HEK293 (cell line): ENCODE results near the gene NRIP2.
A peak's percentile ranks its signal among the peaks of the same experiment; 100 is the strongest.

Experiments used
- CTCF ChIA-PET: fragments of 350-600 bp; formaldehyde crosslinking; extraction: SDS; loops from one replicate; lab custom pipeline; 2021; ENCODE audit warnings: antibody characterized with exemption; lab: Yijun Ruan, JAX
- POLR2A ChIA-PET: fragments of 300-600 bp; formaldehyde crosslinking; extraction: SDS; loops from one replicate; lab custom pipeline; 2020; ENCODE audit warnings: antibody characterized with exemption, inconsistent platforms; lab: Yijun Ruan, JAX
- H3K27ac ChIP-seq: fragments of 200-500 bp; sonication (Bioruptor generic); 2 replicates; pipeline ENCODE4 v1.5.1; 2014; ENCODE audit warnings: low read depth, low read length, control low read depth, inconsistent platforms; ENCODE audit errors: extremely low read depth
- H3K36me3 ChIP-seq, 2 experiments: fragments of 200-500 bp in 1 of 2; sonication (Bioruptor generic) in 1 of 2; 1 replicate in 1 of 2; 2 replicates in 1 of 2; pipeline ENCODE4 v1.5.1; 2014 to 2017; ENCODE audit warnings: inconsistent platforms in 2 of 2, low read length in 2 of 2; ENCODE audit not compliant: control insufficient read depth in 2 of 2, insufficient read depth in 1 of 2
- H3K4me1 ChIP-seq: fragments of 200-500 bp; sonication (Bioruptor generic); 2 replicates; pipeline ENCODE4 v1.5.1; 2014; ENCODE audit warnings: mild to moderate bottlenecking, low read length, inconsistent platforms; ENCODE audit not compliant: control insufficient read depth, insufficient read depth
- H3K4me3 ChIP-seq: 2 replicates; pipeline ENCODE4 v1.5.1; 2011; ENCODE audit warnings: low read depth, mild to moderate bottlenecking, control low read depth, low read length, moderate library complexity
- H3K9me3 ChIP-seq: fragments of 200-500 bp; sonication (Bioruptor generic); 2 replicates; pipeline ENCODE4 v1.5.1; 2014; ENCODE audit warnings: low read depth, low read length, inconsistent platforms; ENCODE audit not compliant: control insufficient read depth, insufficient read depth
- FEZF1 ChIP-seq: fragments of 450-650 bp; formaldehyde crosslinking; IDR thresholded peaks from 2 replicates; pipeline ENCODE4 v1.5.1; 2016; ENCODE audit warnings: missing biosample characterization, missing genetic modification characterization
- HOXD13 ChIP-seq: sonication (generic); formaldehyde crosslinking; IDR thresholded peaks from 2 replicates; pipeline ENCODE4 v1.8.0; 2022; ENCODE audit warnings: missing genetic modification reagents, borderline replicate concordance
- KLF10 ChIP-seq: fragments of 450-650 bp; IDR thresholded peaks from 2 replicates; pipeline ENCODE4 v1.5.1; 2018; ENCODE audit warnings: missing biosample characterization, mild to moderate bottlenecking, missing genetic modification characterization
- KLF8 ChIP-seq: fragments of 450-650 bp; formaldehyde crosslinking; IDR thresholded peaks from 2 replicates; pipeline ENCODE4 v1.5.1; 2016; ENCODE audit warnings: missing biosample characterization, missing genetic modification characterization
- TCF7L2 ChIP-seq: IDR thresholded peaks from 2 replicates; pipeline ENCODE4 v1.6.1; 2011; ENCODE audit warnings: low read depth, mild to moderate bottlenecking, inconsistent platforms, low read length, moderate library complexity, borderline replicate concordance
- TRIM28 ChIP-seq: IDR thresholded peaks from 2 replicates; pipeline ENCODE4 v1.6.1; 2011; ENCODE audit warnings: low read length, control low read depth, borderline replicate concordance
- ZIC2 ChIP-seq: fragments of 450-650 bp; formaldehyde crosslinking; IDR thresholded peaks from 2 replicates; pipeline ENCODE4 v1.5.1; 2016; ENCODE audit warnings: missing biosample characterization, missing genetic modification characterization
- ZNF112 ChIP-seq: fragments of 450-650 bp; formaldehyde crosslinking; IDR thresholded peaks from 2 replicates; pipeline ENCODE4 v1.5.0; 2017; ENCODE audit warnings: missing biosample characterization, missing genetic modification characterization
- ZNF121 ChIP-seq: fragments of 450-650 bp; formaldehyde crosslinking; IDR thresholded peaks from 2 replicates; pipeline ENCODE4 v1.5.1; 2016; ENCODE audit warnings: missing biosample characterization, missing genetic modification characterization
- ZNF132 ChIP-seq: fragments of 450-650 bp; formaldehyde crosslinking; IDR thresholded peaks from 2 replicates; pipeline ENCODE4 v1.5.1; 2017; ENCODE audit warnings: missing biosample characterization, missing genetic modification characterization, borderline replicate concordance
- ZNF133 ChIP-seq: fragments of 450-650 bp; formaldehyde crosslinking; IDR thresholded peaks from 2 replicates; pipeline ENCODE4 v1.5.1; 2016; ENCODE audit warnings: missing biosample characterization, missing genetic modification characterization
- ZNF146 ChIP-seq: fragments of 450-650 bp; formaldehyde crosslinking; IDR thresholded peaks from 2 replicates; pipeline ENCODE4 v1.5.1; 2016; ENCODE audit warnings: missing biosample characterization, missing genetic modification characterization
- ZNF184 ChIP-seq: fragments of 450-650 bp; IDR thresholded peaks from 2 replicates; pipeline ENCODE4 v1.5.1; 2018; ENCODE audit warnings: missing biosample characterization, mild to moderate bottlenecking, missing genetic modification characterization
- ZNF221 ChIP-seq: fragments of 450-650 bp; formaldehyde crosslinking; IDR thresholded peaks from 2 replicates; pipeline ENCODE4 v1.5.1; 2017; ENCODE audit warnings: missing biosample characterization, missing genetic modification characterization, borderline replicate concordance
- ZNF366 ChIP-seq: fragments of 450-650 bp; formaldehyde crosslinking; conservative IDR thresholded peaks from 2 replicates; pipeline ENCODE4 v1.5.1; 2016; ENCODE audit warnings: missing biosample characterization, missing genetic modification characterization
- ZNF416 ChIP-seq: fragments of 450-650 bp; formaldehyde crosslinking; IDR thresholded peaks from 2 replicates; pipeline ENCODE4 v1.5.1; 2016; ENCODE audit warnings: missing biosample characterization, missing genetic modification characterization
- ZNF510 ChIP-seq: fragments of 450-650 bp; formaldehyde crosslinking; IDR thresholded peaks from 2 replicates; pipeline ENCODE4 v1.5.1; 2018; ENCODE audit warnings: mild to moderate bottlenecking, missing genetic modification characterization, missing biosample characterization; ENCODE audit not compliant: insufficient replicate concordance
- ZNF529 ChIP-seq: fragments of 450-650 bp; formaldehyde crosslinking; IDR thresholded peaks from 2 replicates; pipeline ENCODE4 v1.5.1; 2017; ENCODE audit warnings: missing genetic modification characterization, missing biosample characterization; ENCODE audit not compliant: insufficient replicate concordance
- ZNF530 ChIP-seq: fragments of 450-650 bp; formaldehyde crosslinking; IDR thresholded peaks from 2 replicates; pipeline ENCODE4 v1.5.1; 2016; ENCODE audit warnings: low read depth, missing biosample characterization, missing genetic modification characterization
- ZNF600 ChIP-seq: fragments of 450-650 bp; formaldehyde crosslinking; IDR thresholded peaks from 2 replicates; pipeline ENCODE4 v1.5.1; 2016; ENCODE audit warnings: missing biosample characterization, missing genetic modification characterization
- ZNF624 ChIP-seq: fragments of 450-650 bp; formaldehyde crosslinking; IDR thresholded peaks from 2 replicates; pipeline ENCODE4 v1.5.1; 2017; ENCODE audit warnings: missing biosample characterization, missing genetic modification characterization
- ZNF629 ChIP-seq: fragments of 450-650 bp; formaldehyde crosslinking; IDR thresholded peaks from 2 replicates; pipeline ENCODE4 v1.5.1; 2017; ENCODE audit warnings: missing biosample characterization, missing genetic modification characterization
- ZNF707 ChIP-seq: fragments of 450-650 bp; formaldehyde crosslinking; IDR thresholded peaks from 2 replicates; pipeline ENCODE4 v1.5.1; 2016; ENCODE audit warnings: missing biosample characterization, missing genetic modification characterization
- TF ChIP-seq, protein P1 (sequence below): fragments of 450-650 bp; formaldehyde crosslinking; IDR thresholded peaks from 2 replicates; pipeline ENCODE4 v1.5.1; 2016; ENCODE audit warnings: missing biosample characterization, missing genetic modification characterization
- TF ChIP-seq, protein P2 (sequence below): fragments of 450-650 bp; formaldehyde crosslinking; IDR thresholded peaks from 2 replicates; pipeline ENCODE4 v1.5.1; 2016; ENCODE audit warnings: missing biosample characterization, missing genetic modification characterization
- TF ChIP-seq, protein P3 (sequence below): fragments of 450-650 bp; formaldehyde crosslinking; IDR thresholded peaks from 2 replicates; pipeline ENCODE4 v1.5.1; 2016; ENCODE audit warnings: missing biosample characterization, missing genetic modification characterization
- TF ChIP-seq, protein P4 (sequence below): fragments of 450-650 bp; formaldehyde crosslinking; IDR thresholded peaks from 2 replicates; pipeline ENCODE4 v1.5.1; 2017; ENCODE audit warnings: missing biosample characterization, missing genetic modification characterization
- TF ChIP-seq, protein P5 (sequence below): fragments of 450-650 bp; formaldehyde crosslinking; IDR thresholded peaks from 2 replicates; pipeline ENCODE4 v1.5.1; 2016; ENCODE audit warnings: missing biosample characterization, missing genetic modification characterization
- TF ChIP-seq, protein P6 (sequence below): fragments of 450-650 bp; formaldehyde crosslinking; IDR thresholded peaks from 2 replicates; pipeline ENCODE4 v1.5.1; 2016; ENCODE audit warnings: missing biosample characterization, missing genetic modification characterization

NRIP2 gene

DNA sequence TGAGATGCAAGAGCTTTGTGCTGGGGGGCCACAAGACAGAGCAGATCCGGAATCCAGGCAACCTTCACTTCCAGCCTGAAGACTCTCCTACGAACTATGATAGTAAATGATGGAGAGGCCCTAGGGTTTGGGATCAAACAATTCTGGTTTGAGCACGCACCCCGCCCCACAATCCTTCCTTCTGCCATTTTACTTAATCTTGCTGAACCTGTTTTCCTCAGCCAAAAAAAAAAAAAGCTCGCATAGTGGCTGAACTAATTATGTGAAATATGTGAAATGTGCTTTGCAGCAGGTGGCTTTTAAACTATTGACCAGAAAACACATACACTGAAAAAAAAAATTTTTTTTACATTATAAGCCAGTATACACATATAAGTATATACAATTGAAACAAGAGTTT, 23.0 kb downstream of the NRIP2 start:
- Histone ChIP-seq H3K9me3 (no peaks in the 10 kb centered on the region), H3K4me1 (peaks cover 5% of the 10 kb centered on the region; the same call in 1 of the 2 replicates), H3K4me3 (peak overlapping the region; percentile 42), H3K27ac (no peak overlapping the region), H3K36me3 (peaks cover 10 to 20% of the 10 kb centered on the region in 2 experiments; a peak in 2 of 3 replicates)
- ChIA-PET CTCF (interaction anchor here (0.5 to 1.4 kb wide), 4 partner anchors 16 to 154 kb away, joined by 4 to 7 read pairs (median 6); no protein-coding TSS in a partner anchor), POLR2A (no interaction called here)
- TF ChIP-seq ZNF132 = no peak
- no peak for TF ChIP-seq ZNF121 (tag by site-specific recombination)
- TF ChIP-seq, protein P1, sequence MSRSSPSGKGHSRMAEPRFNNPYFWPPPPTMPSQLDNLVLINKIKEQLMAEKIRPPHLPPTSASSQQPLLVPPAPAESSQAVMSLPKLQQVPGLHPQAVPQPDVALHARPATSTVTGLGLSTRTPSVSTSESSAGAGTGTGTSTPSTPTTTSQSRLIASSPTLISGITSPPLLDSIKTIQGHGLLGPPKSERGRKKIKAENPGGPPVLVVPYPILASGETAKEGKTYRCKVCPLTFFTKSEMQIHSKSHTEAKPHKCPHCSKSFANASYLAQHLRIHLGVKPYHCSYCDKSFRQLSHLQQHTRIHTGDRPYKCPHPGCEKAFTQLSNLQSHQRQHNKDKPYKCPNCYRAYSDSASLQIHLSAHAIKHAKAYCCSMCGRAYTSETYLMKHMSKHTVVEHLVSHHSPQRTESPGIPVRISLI (tag by site-specific recombination) = peak; percentile 41; the same call in 1 of the 2 replicates
- TF ChIP-seq TCF7L2 = no peak
- TF ChIP-seq ZNF600 (tag by site-specific recombination) = no peak
- TF ChIP-seq ZNF133 (tag by site-specific recombination) = no peak
- TF ChIP-seq ZNF112 (tag by site-specific recombination) = no peak

DNA sequence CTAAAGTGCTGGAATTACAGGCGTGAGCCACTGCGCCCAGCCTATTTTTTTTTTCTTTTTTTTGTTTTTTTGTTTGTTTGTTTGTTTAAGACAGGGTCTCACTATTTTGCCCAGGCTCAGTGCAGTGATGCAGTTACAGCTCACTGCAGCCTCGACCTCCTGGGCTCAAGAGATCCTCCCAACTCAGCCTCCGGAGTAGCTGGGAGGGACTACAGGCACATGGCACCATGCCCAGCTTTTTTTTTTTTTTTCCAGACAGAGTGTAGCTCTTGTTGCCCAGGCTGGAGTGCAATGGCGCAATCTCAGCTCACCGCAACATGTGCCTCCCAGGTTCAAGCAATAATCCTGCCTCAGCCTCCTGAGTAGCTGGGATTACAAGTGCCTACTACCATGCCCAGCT, 28.1 kb downstream of the NRIP2 start:
- no peak overlapping the region for H3K27ac ChIP-seq
- no peaks in the 10 kb centered on the region for H3K9me3 ChIP-seq
- POLR2A ChIA-PET = interaction anchor here (0.5 to 0.7 kb wide), 3 partner anchors 10 to 12 kb away, joined by 3 to 4 read pairs (median 3); partner anchors contain the start of gene FKBP4
- CTCF ChIA-PET = interaction anchor here (1.8 kb wide), 1 partner anchor 11 kb away, joined by 8 read pairs; no protein-coding TSS in a partner anchor
- H3K36me3 ChIP-seq = peaks cover 29 to 60% of the 10 kb centered on the region in 2 experiments
- H3K4me3 ChIP-seq = no peak overlapping the region
- no peaks in the 10 kb centered on the region for H3K4me1 ChIP-seq
- TF ChIP-seq ZNF529 (tag by site-specific recombination) (no peak), FEZF1 (tag by site-specific recombination) (no peak), ZNF707 (tag by site-specific recombination) (no peak), ZNF184 (no peak), ZNF133 (tag by site-specific recombination) (no peak), TRIM28 (no peak), ZNF366 (tag by site-specific recombination) (no peak), ZNF416 (tag by site-specific recombination) (no peak), KLF8 (tag by site-specific recombination) (no peak), ZNF624 (tag by site-specific recombination) (no peak), HOXD13 (CRISPR knock-in tag) (no peak), ZNF530 (tag by site-specific recombination) (no peak), ZNF629 (tag by site-specific recombination) (no peak), ZNF221 (tag by site-specific recombination) (no peak), ZNF146 (no peak), ZNF121 (tag by site-specific recombination) (peak; percentile 73), ZIC2 (tag by site-specific recombination) (no peak), KLF10 (tag by site-specific recombination) (no peak), ZNF510 (no peak)
- TF ChIP-seq, protein P2, sequence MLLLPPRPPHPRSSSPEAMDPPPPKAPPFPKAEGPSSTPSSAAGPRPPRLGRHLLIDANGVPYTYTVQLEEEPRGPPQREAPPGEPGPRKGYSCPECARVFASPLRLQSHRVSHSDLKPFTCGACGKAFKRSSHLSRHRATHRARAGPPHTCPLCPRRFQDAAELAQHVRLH (tag by site-specific recombination) = 0 out of 2 replicates have a peak, but pooled peaks have one; percentile 39
- TF ChIP-seq, protein P3, sequence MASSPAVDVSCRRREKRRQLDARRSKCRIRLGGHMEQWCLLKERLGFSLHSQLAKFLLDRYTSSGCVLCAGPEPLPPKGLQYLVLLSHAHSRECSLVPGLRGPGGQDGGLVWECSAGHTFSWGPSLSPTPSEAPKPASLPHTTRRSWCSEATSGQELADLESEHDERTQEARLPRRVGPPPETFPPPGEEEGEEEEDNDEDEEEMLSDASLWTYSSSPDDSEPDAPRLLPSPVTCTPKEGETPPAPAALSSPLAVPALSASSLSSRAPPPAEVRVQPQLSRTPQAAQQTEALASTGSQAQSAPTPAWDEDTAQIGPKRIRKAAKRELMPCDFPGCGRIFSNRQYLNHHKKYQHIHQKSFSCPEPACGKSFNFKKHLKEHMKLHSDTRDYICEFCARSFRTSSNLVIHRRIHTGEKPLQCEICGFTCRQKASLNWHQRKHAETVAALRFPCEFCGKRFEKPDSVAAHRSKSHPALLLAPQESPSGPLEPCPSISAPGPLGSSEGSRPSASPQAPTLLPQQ = no peak
- TF ChIP-seq, protein P4, sequence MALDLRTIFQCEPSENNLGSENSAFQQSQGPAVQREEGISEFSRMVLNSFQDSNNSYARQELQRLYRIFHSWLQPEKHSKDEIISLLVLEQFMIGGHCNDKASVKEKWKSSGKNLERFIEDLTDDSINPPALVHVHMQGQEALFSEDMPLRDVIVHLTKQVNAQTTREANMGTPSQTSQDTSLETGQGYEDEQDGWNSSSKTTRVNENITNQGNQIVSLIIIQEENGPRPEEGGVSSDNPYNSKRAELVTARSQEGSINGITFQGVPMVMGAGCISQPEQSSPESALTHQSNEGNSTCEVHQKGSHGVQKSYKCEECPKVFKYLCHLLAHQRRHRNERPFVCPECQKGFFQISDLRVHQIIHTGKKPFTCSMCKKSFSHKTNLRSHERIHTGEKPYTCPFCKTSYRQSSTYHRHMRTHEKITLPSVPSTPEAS (tag by site-specific recombination) = no peak
- TF ChIP-seq, protein P5, sequence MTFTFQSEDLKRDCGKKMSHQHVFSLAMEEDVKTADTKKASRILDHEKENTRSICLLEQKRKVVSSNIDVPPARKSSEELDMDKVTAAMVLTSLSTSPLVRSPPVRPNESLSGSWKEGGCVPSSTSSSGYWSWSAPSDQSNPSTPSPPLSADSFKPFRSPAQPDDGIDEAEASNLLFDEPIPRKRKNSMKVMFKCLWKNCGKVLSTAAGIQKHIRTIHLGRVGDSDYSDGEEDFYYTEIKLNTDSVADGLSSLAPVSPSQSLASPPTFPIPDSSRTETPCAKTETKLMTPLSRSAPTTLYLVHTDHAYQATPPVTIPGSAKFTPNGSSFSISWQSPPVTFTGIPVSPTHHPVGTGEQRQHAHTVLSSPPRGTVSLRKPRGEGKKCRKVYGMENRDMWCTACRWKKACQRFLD = no peak
- TF ChIP-seq, protein P6, sequence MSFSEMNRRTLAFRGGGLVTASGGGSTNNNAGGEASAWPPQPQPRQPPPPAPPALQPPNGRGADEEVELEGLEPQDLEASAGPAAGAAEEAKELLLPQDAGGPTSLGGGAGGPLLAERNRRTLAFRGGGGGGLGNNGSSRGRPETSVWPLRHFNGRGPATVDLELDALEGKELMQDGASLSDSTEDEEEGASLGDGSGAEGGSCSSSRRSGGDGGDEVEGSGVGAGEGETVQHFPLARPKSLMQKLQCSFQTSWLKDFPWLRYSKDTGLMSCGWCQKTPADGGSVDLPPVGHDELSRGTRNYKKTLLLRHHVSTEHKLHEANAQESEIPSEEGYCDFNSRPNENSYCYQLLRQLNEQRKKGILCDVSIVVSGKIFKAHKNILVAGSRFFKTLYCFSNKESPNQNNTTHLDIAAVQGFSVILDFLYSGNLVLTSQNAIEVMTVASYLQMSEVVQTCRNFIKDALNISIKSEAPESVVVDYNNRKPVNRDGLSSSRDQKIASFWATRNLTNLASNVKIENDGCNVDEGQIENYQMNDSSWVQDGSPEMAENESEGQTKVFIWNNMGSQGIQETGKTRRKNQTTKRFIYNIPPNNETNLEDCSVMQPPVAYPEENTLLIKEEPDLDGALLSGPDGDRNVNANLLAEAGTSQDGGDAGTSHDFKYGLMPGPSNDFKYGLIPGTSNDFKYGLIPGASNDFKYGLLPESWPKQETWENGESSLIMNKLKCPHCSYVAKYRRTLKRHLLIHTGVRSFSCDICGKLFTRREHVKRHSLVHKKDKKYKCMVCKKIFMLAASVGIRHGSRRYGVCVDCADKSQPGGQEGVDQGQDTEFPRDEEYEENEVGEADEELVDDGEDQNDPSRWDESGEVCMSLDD (tag by site-specific recombination) = no peak
